Right lung (tissue), 5 donors: ENCODE measurements around the gene TMEM272. TPM values are rescaled to one million over a fixed set of nuclear protein-coding genes. Genes with fewer than 3 reads are reported as not detected.
"Not testable (repeated sequence)": the region's sequence is repeated elsewhere in the genome, so short reads cannot be mapped to it uniquely, and the experiment has no call there.

Experiments used
- DNase-seq, 2 donors: peaks; one replicate each; pipeline ENCODE4 v3.0.0-alpha.2; 2013
- polyA plus RNA-seq, 5 donors: library from polyadenylated mRNA; unstranded; fragments of 120-200 nt; gene quantifications; one replicate each; pipeline versions ENCODE4 v1.2.1 to v1.2.3, GENCODE V29; 2013; ENCODE audit warnings: inconsistent platforms in 1 of 5, low replicate concordance in 1 of 5; ENCODE audit not compliant: insufficient read length in 5 of 5, insufficient read depth in 1 of 5

TMEM272 gene
- polyA plus RNA-seq, 5 donors: 0.11 to 0.41 (median 0.25) TPM

DNA sequence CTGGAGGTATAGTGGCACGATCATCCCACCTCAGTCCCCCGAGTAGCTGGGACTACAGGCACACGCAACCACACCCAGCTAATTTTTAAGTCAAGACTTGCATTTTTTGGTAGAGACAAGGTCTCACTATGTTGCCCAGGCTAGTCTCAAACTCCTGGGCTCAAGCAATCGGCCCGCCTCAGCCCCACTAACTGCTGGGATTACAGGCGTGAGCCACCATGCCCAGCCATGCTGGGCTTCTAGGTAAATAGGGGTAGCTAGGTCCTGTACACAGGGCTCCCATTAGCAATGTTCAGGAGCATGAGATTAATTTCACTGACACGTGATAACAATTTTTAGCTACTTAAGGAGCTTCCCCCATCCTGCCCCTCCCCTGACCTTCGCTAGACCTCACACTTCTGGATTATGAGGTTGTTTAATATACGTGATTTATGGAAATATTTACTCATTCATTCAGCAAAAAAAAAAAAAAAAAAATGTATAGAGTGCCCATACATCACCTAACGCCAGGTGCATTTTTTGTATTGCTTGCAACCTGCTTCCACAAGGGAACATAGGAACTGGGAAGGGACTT, 19.2 kb downstream of the TMEM272 start:
- no peak for DNase-seq

DNA sequence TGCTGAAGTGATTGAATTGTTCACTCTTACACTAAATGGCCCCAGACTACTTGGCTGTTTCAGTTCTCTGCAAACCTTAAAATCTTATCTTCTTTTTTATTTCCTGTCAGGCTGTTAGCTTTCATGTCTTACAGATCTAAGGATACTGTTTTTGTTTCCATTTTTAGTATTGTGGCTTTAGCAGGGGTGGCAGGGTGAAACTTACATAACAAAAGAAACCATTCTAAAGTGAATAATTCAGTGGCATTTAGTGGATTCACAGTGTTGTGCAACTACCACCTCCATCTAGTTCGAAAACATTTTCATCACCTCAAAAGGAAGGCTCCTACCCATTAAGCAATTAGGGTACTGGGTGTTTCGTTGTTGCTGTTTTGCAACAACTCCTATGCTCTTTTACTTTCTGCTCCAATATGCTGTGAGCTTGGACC, 19.8 kb downstream of the TMEM272 start:
- no peak for DNase-seq

- not testable (repeated sequence) for DNase-seq
These were observed 20.3 kb downstream of the TMEM272 start for GRCh38 chr13:51824712-51825111.

GRCh38 chr13:51823863-51824262, 21.1 kb downstream of the TMEM272 start:
- DNase-seq: no peak

GRCh38 chr13:51823359-51823758, 21.6 kb downstream of the TMEM272 start:
- no peak for DNase-seq

DNA sequence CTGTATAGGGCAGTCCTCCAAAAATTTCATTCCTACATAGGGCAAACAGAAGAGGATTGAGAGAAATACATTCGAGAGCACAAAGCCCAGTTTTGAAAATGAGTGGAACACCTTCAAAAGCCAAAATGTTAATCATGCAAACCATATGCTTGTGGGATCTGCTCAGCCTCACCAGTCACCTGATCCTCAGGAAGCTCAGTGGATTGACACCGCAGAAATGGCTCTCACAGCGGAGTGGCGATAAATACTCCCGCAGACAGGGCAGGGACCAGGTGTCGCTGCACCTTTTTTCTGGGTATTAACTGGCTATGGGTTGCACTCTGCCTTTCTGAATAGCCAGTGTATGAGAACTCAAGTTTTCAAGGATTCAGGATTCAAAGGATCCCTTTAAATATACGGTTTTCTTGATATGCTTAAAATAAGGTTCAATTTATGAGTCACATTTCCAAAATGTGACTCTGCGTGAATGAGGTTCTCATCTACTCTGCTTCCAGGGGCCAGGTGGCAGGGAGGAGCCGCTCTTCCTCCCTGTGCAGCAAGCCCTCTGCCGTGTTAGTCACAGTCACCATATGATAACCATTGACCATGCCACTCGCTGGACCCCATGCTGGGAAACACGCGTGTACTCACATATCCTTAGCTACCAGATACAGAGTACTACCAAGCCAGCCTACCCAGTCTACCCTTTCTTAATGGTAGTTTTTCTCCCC, 22.7 kb downstream of the TMEM272 start:
- DNase-seq: no peak

GRCh38 chr13:51821606-51822005, 23.4 kb downstream of the TMEM272 start:
- no peak for DNase-seq

DNA sequence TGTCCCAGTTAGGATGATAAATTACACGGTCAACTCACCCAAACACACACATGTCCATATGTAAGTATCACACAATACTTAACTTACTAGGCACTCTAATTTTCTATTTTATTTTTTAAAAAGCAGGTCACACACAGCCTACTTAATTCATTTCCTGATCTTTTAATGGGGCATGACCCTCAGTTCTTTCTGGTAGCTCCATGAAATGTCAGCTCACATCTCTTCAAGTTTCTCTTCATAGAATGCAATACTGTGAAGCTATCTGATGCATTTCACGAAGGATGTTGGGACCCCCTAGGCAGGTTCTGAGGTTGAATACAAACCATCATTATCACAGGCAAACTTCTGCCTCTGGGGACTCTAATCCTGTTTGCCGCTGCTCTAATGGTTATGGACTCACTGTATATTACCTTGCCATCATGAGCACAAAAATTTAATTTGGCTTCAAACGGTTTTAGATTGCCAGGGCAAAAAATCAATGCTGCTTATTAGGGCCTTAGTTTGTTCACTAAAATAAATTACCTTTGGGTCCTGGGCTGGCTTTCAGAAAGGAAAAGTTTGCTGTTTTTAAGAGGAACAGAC, 24.9 kb downstream of the TMEM272 start:
- DNase-seq: no peak

GRCh38 chr13:51819544-51819943, 25.4 kb downstream of the TMEM272 start:
- DNase-seq: no peak

DNA sequence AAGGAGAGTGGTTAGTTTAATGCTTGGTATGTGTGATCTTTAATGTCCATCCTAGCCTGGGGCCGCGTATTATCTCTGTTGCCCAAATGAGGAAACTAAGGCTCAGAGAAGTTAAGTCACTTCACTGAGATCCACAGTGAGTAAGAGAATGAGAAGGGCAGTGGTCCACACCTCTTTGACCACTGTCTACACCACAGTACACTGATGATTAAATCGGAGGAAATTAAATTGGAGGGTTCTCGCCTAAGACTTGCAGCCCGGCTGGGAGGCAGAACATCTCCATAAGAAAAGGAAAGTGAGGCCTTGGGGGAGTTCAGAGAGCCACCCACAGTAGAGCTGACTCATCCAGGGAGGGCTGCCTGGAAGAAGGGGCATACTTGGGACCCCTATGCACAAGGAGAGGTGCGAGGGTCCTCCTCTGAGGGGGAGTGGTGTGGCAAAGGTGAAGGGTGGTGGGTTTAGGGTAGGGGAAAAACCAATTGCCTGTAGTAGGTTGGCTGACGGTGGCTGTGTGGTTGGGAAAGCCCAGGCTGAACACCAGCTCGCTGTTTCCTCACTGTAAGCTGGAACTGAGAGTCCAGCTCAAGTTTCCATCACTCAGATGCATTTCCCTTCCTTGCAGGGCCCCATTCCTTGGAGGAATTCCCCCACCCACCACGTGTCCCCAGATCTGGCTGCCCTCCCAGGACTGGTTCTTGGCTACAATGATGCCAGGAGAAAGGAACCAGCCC, 26.0 kb downstream of the TMEM272 start:
- DNase-seq: no peak

DNA sequence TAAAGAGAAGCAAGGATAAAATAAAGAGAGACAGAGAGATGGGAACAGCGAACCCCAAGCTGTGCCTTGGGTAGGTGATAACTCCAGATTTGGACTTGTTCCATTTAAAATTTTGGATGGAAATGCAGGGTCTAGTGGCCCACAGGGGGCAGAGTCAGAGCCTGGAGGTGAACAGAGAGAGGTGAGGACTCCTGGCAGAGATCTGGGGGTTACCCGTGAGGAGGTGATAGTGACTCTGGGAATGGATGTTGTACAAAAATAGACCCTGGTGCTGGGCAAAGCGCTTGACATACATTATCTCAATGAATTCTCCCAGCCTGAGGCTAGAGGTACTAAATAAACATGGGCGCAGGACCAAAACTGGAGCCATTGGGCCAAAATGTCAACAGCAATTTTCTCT, 26.7 kb downstream of the TMEM272 start:
- no peak for DNase-seq

DNA sequence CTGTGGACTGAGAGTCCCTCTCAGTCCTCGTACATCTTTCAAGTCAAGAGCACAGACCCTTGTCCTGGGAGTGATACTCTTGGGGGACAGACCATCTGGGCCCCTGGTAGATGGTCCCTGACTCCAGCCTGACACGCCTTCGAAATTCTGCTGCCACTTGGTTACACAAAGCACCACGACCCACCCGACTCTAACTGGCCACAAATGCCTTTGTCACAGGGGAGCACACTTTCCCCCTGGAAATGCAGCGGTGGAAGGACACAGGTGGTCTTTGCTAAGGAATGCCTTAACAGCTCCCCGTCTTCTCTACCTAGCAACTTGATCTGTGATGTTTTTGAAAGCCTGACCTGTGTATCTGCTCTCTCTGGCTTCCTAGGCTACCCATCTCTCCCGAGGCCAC, 27.3 kb downstream of the TMEM272 start:
- no peak for DNase-seq

GRCh38 chr13:51816604-51817249, 28.2 kb downstream of the TMEM272 start:
- no peak for DNase-seq

DNA sequence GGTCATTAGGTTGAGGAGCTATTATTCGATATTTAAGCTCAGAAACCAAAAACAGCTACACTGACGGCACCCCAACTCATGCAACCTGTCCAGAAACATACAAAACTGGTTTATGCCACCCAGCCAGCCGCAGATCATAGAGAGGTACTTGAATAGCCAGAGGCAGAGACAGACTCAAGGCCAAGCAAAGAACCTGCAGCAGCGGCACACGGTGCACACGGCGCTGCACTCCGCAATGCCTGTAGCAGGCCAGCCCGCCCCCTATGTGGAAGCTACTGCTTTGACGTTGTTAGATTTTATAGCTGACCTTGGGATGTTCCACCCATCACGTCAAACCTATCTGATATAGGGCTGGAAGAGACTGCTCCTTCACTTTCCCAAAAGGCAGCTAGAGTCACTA, 29.1 kb downstream of the TMEM272 start:
- no peak for DNase-seq

- no peak for DNase-seq
These were observed 29.9 kb downstream of the TMEM272 start for GRCh38 chr13:51814825-51815650.

DNA sequence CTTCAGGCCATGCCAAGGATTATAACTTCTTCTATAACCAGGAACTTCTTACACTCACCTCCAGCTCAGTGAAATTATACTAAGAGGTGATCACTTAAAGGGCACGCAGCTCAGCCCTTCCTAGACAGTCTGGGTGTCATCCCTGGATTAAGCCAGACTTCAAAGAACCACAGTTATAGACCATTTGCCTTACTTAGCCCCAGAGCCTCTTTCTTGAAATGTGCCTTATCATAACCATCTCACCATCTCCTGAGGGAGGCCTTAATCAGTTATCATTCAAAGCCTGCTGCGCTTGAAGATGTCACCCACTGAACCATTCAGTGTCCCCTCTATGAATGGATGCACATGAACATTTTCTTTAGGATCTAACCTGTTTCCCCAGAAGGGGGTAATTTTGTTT, 30.9 kb downstream of the TMEM272 start:
- DNase-seq: no peak

DNA sequence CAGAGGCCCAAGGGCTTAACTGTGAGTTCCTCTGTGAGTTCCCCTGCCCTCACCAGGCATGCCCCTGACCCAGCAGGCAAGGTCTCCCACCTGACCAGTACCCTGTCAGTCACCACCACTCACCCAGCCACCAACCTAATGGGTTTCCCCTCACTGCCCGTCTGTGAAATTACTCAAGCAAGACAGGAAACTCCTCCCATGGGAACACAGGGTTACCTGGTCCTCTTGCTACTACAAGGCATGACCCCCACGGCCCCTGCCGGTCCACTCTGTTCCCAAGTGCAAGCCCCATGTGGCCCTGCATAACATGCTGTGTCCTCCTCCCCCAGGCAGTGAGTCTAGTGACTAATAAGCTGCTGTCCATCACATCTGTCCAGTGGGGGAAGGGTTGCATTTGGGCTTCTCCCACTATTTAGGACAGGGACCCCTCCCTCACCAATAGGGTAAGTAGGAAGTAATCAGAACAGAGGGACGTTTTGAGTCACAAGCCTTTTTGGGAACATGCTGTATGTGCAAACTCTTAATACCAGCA, 33.0 kb downstream of the TMEM272 start:
- DNase-seq: no peak

GRCh38 chr13:51811046-51811445, 33.9 kb downstream of the TMEM272 start:
- no peak for DNase-seq

GRCh38 chr13:51808811-51809210, 36.2 kb downstream of the TMEM272 start:
- no peak for DNase-seq

DNA sequence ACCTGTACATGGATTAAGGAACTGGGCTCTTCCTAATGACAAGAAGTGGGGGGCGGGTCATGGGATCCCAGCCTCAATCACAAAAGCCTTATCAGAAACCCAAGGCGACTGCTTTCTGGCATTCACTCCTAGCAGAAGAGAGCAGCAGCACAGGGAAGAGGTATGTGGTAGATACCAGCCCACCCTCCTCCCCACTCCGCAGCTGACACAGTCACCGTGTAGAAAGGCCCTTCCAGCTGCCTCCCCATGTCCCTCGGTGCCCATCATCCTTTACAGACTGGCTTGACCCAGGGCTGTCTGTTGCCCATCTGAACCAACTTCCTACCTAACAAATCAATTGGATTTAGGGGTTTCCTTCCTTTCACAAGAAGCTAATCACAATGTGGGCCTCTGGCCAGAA, 37.9 kb downstream of the TMEM272 start:
- no peak for DNase-seq

DNA sequence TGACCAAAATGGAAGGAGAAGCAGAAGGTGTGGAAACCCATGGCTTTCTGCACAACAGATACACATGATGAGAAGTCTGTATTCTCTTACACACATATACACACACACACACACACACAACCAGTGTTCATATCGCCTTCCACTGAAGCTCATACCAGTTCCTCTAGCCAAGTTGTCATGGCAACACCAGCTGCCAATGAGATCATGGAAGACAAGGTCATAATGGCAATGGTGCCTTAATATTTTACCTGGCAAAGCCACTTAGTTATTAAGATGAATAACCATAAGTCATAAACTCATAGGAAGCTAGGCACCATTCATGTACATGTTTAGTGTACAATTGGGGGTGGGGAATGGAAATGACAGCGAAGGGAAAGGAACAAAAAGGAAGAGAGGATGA, 38.4 kb downstream of the TMEM272 start:
- DNase-seq: no peak
